ENCODE measurements around the gene MPV17L2.

- TF ChIP-seq CTCF (IDR thresholded peaks at IDR 0.05), result no peak
- TF ChIP-seq POLR2A (IDR thresholded peaks at IDR 0.05), result no peak
These were observed 25.1 kb downstream of the MPV17L2 start for GRCh38 chr19:18218159-18218558.

All from uterus (tissue), 2 donors.